PC-3 (cell line): ENCODE data around the gene KDM5B. TPM values are rescaled to one million over a fixed set of nuclear protein-coding genes. Genes with fewer than 3 reads are reported as not detected.

Source experiments
- ATAC-seq: fragments of 200-7000 bp; cut with Tn5 transposase; 2 replicates; pipeline ENCODE4 v1.9.1; 2020; ENCODE audit warnings: mild to moderate bottlenecking, moderate library complexity
- BruUV-seq: library from RNA; stranded (reverse); fragments of 400-500 nt; replicated peaks from 2 replicates; lab custom pipeline; 2021; lab: Mats Ljungman, UMichigan
- CTCF ChIA-PET: fragments of 300-600 bp; sonication (Branson Sonifier 250); formaldehyde crosslinking; loops from one replicate; lab custom pipeline; 2022; ENCODE audit warnings: antibody characterized with exemption; lab: Charles Lee
- POLR2A ChIA-PET: fragments of 300-600 bp; sonication (Branson Sonifier 250); formaldehyde crosslinking; loops from one replicate; lab custom pipeline; 2022; ENCODE audit warnings: antibody characterized with exemption; ENCODE audit not compliant: unreplicated experiment; lab: Charles Lee
- DNase-seq: peaks from one replicate; pipeline ENCODE4 v3.0.0-alpha.2; 2015
- H2AFZ ChIP-seq: fragments of 300-600 bp; sonication (generic); 2 replicates; pipeline ENCODE4 v1.6.0; 2016; ENCODE audit warnings: antibody characterized with exemption, low read length
- H3F3A ChIP-seq: fragments of 300-600 bp; sonication (generic); one replicate; pipeline ENCODE4 v1.6.0; 2017; ENCODE audit warnings: antibody characterized with exemption, low read length, control low read depth, mild to moderate bottlenecking; ENCODE audit not compliant: unreplicated experiment
- H3K27ac ChIP-seq: fragments of 300-600 bp; sonication (generic); 2 replicates; pipeline ENCODE4 v1.5.1; 2016; ENCODE audit warnings: mild to moderate bottlenecking, low read length
- H3K27me3 ChIP-seq: fragments of 300-600 bp; sonication (generic); 2 replicates; pipeline ENCODE4 v1.6.1; 2016; ENCODE audit warnings: low read length, mixed read lengths
- H3K36me3 ChIP-seq: fragments of 300-600 bp; sonication (generic); 2 replicates; pipeline ENCODE4 v1.6.1; 2016; ENCODE audit warnings: low read depth, mixed run types, low read length, mixed read lengths
- H3K4me1 ChIP-seq: fragments of 300-600 bp; sonication (generic); 2 replicates; pipeline ENCODE4 v1.5.1; 2016; ENCODE audit warnings: low read length; ENCODE audit not compliant: insufficient read depth
- H3K4me2 ChIP-seq: fragments of 300-600 bp; sonication (generic); 2 replicates; pipeline ENCODE4 v1.6.0; 2016; ENCODE audit warnings: low read length
- H3K4me3 ChIP-seq: fragments of 300-600 bp; sonication (generic); 2 replicates; pipeline ENCODE4 v1.5.1; 2016; ENCODE audit warnings: mild to moderate bottlenecking, low read length, mixed read lengths
- H3K79me2 ChIP-seq: fragments of 300-600 bp; sonication (generic); 2 replicates; pipeline ENCODE4 v1.6.1; 2017; ENCODE audit warnings: low read length, mixed read lengths
- H3K9ac ChIP-seq: fragments of 300-600 bp; sonication (generic); 2 replicates; pipeline ENCODE4 v1.6.0; 2016; ENCODE audit warnings: mild to moderate bottlenecking, low read length
- H3K9me2 ChIP-seq: fragments of 300-600 bp; sonication (generic); replicated peaks from 2 replicates; pipeline ENCODE4 v1.6.1; 2016; ENCODE audit warnings: mixed run types, low read length, mixed read lengths
- H3K9me3 ChIP-seq: fragments of 300-600 bp; sonication (generic); 2 replicates; pipeline ENCODE4 v1.6.1; 2016; ENCODE audit warnings: low read length, mixed read lengths
- H4K20me1 ChIP-seq: fragments of 300-600 bp; sonication (generic); 2 replicates; pipeline ENCODE4 v1.6.1; 2016; ENCODE audit warnings: low read length, mixed read lengths
- CTCF ChIP-seq: fragments of 300-600 bp; sonication (generic); conservative IDR thresholded peaks from 2 replicates; pipeline ENCODE4 v1.5.1; 2017; ENCODE audit warnings: antibody characterized with exemption, low read depth, mild to moderate bottlenecking, low read length
- EZH2 ChIP-seq: fragments of 300-600 bp; sonication (generic); IDR thresholded peaks from one replicate; pipeline ENCODE4 v1.6.1; 2017; ENCODE audit warnings: antibody characterized with exemption, mild to moderate bottlenecking, low read length; ENCODE audit not compliant: unreplicated experiment
- EZH2phosphoT487 ChIP-seq: fragments of 300-600 bp; sonication (generic); IDR thresholded peaks from 2 replicates; pipeline ENCODE4 v1.6.1; 2018; ENCODE audit warnings: mild to moderate bottlenecking, antibody characterized with exemption, low read length, borderline replicate concordance
- intact Hi-C: fragments of 100-400 bp; cut with micrococcal nuclease; formaldehyde crosslinking; loops from 2 replicates; pipeline ENCODE4 v1.9.0; 2023
- total RNA-seq: library from RNA; depleted of rRNA; stranded (reverse); fragments of >200 nt; gene quantifications from 2 replicates; pipeline ENCODE4 v1.2.3, GENCODE V29; 2014

KDM5B gene
- total RNA-seq, 1 experiment from 2014 or later: 41.4 TPM

DNA sequence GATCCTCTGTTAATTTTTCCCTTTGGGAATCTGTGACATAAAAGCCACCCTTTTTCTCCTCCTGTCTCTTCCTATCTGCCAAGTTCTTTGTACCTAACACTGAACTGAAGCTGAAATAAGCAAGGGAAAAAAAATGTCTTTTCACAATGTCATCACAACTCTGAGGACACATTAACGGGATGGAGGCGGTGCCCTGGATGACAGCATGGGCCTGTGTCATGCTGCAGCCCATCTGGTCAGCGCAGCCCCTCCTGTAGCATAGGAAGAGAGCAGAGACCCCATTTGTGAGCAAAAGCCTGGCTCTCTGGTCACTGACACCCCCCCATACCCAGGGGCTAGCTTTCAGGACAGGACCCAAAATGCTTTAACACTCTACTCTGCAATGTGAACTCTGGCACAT lies 120.4 kb downstream of the KDM5B start:
- H3K27me3 ChIP-seq: peaks cover 27% of the 10 kb centered on the region; the same call in 1 of the 2 replicates
- CTCF ChIA-PET: no interaction called here
- no peaks in the 10 kb centered on the region for H3F3A ChIP-seq

DNA sequence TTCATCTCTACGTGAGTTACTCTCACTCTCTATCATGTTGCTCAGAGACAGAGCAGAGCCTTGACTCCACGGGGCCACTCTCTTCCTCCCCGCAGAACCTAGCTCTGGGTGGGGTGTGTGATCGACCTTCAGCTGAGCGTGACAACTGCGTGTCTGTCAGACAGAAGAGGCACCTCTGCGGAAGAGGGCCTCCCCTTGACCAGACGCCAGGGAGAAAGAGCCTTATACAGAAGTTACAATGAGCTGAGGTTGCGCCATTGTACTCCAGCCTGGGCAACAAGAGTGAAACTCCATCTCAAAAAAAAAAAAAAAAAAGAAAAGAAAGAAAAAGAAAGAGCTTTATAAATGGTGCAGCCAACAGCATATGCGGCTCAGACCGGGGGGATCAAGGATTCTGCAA lies 120.9 kb downstream of the KDM5B start:
- Histone ChIP-seq H2AFZ (no peak overlapping the region), H3K4me3 (no peak overlapping the region), H3K4me1 (no peaks in the 10 kb centered on the region), H3K9me2 (no peaks in the 10 kb centered on the region), H3K9ac (no peak overlapping the region), H3K36me3 (no peaks in the 10 kb centered on the region), H3K4me2 (no peak overlapping the region), H4K20me1 (no peaks in the 10 kb centered on the region), H3K79me2 (no peaks in the 10 kb centered on the region), H3K9me3 (no peaks in the 10 kb centered on the region), H3K27me3 (peaks cover 27% of the 10 kb centered on the region; the same call in 1 of the 2 replicates), H3K27ac (no peak overlapping the region), H3F3A (no peaks in the 10 kb centered on the region)
- BruUV-seq: no TSS peak
- ChIA-PET POLR2A (no interaction called here), CTCF (no interaction called here)
- no peak for TF ChIP-seq EZH2
- no peak for TF ChIP-seq CTCF
- no peak for TF ChIP-seq EZH2phosphoT487
- ATAC-seq (no peak), DNase-seq (no peak)
- intact Hi-C loops: no loop called here

More for the DNA sequence above, 120.4 kb downstream of the KDM5B start:
- Histone ChIP-seq H2AFZ (no peak overlapping the region), H4K20me1 (no peaks in the 10 kb centered on the region), H3K4me2 (no peak overlapping the region), H3K4me1 (no peaks in the 10 kb centered on the region), H3K36me3 (no peaks in the 10 kb centered on the region), H3K9ac (no peak overlapping the region), H3K9me3 (no peaks in the 10 kb centered on the region), H3K4me3 (no peak overlapping the region), H3K9me2 (no peaks in the 10 kb centered on the region), H3K27ac (no peak overlapping the region), H3K79me2 (no peaks in the 10 kb centered on the region)
- POLR2A ChIA-PET: no interaction called here
- TF ChIP-seq EZH2phosphoT487: no peak
- TF ChIP-seq EZH2: no peak
- no peak for TF ChIP-seq CTCF
- DNase-seq (no peak), ATAC-seq (no peak)
- no TSS peak for BruUV-seq
- intact Hi-C loops: no loop called here

DNA sequence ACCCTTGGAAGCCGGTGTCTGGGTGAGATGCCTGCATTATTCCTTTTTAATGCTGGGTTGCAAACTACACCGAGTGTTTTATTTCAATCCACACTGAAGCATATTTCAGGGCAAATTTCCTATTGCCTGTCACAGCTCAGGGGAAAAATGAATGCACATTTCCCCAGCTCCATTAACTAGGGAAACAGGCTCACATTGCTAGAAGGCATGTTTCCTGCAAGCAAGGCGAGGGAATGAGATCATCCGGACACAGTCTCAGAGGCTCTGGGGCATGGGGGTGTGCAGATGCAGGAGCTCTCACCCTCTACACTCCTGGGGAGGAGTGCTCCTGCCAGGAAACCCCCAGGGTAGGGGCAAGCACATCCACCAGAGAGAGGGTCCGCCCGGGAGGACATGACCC lies 122.6 kb downstream of the KDM5B start:
- no peak for ATAC-seq
- no peaks in the 10 kb centered on the region for H3K9me3 ChIP-seq
- intact Hi-C loops: no loop called here
- ChIA-PET POLR2A (interaction anchor here (0.7 kb wide), 1 partner anchor 14 kb away, joined by 6 read pairs; no protein-coding TSS in a partner anchor), CTCF (no interaction called here)
- H3K36me3 ChIP-seq: no peaks in the 10 kb centered on the region
- DNase-seq: no peak
- no peaks in the 10 kb centered on the region for H3K79me2 ChIP-seq
- no peaks in the 10 kb centered on the region for H3F3A ChIP-seq
- H3K27me3 ChIP-seq: peaks cover 27% of the 10 kb centered on the region; the same call in 1 of the 2 replicates
- no peaks in the 10 kb centered on the region for H3K4me1 ChIP-seq
- no peak overlapping the region for H3K9ac ChIP-seq
- H3K4me3 ChIP-seq: no peak overlapping the region
- H4K20me1 ChIP-seq: no peaks in the 10 kb centered on the region
- H3K27ac ChIP-seq: no peak overlapping the region
- TF ChIP-seq EZH2 (no peak), CTCF (no peak), EZH2phosphoT487 (no peak)
- BruUV-seq: no TSS peak
- no peaks in the 10 kb centered on the region for H3K9me2 ChIP-seq
- no peak overlapping the region for H3K4me2 ChIP-seq
- no peak overlapping the region for H2AFZ ChIP-seq
